ENCODE results near the gene FLYWCH1.

- TF ChIP-seq CTCF (IDR thresholded peaks at IDR 0.05) (no peak), POLR2A (IDR thresholded peaks at IDR 0.05) (no peak)
Measured at GRCh38 chr16:2986623-2987188, 75.0 kb downstream of the FLYWCH1 start.
